ENCODE measurements around the gene LILRB3. TPM values are rescaled to one million over a fixed set of nuclear protein-coding genes. Genes with fewer than 3 reads are reported as not detected.
"Not testable (repeated sequence)": the region's sequence is repeated elsewhere in the genome, so short reads cannot be mapped to it uniquely, and the experiment has no call there.

The LILRB3 gene
- polyA plus RNA-seq, 4 donors: 0.40 to 1.8 (median 1.7) TPM

DNA sequence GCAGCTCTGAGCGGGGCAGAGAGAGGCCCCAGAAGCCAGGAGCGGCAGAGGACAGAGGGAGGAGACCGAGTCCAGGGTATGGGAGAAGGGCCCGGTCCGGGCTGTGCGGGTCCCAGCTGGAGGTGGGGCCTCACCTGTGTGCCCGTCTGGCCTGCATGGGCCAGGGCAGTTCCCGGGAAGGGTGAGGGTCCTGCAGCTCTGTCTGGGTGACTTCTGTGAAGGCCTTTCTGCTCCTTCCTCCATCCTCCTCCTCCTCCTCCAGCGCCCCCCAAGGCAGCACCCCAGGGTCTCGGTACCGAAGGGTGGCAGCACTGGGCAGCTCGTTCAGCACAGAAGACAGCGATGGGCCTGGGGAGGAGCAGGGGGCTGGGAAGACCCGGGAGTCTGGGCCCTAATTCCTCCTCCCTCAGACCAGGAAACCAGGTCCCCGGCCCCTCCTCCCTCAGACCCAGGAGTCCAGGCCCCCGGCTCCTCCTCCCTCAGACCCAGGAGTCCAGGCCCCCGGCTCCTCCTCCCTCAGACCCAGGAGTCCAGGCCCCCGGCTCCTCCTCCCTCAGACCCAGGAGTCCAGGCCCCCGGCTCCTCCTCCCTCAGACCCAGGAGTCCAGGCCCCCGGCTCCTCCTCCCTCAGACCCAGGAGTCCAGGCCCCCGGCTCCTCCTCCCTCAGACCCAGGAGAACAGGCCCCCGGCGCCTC lies 50.9 kb downstream of the LILRB3 start:
- not testable (repeated sequence) for DNase-seq (ENCODE audit: low read depth in 4 of 4, low spot score in 3 of 4)

DNA sequence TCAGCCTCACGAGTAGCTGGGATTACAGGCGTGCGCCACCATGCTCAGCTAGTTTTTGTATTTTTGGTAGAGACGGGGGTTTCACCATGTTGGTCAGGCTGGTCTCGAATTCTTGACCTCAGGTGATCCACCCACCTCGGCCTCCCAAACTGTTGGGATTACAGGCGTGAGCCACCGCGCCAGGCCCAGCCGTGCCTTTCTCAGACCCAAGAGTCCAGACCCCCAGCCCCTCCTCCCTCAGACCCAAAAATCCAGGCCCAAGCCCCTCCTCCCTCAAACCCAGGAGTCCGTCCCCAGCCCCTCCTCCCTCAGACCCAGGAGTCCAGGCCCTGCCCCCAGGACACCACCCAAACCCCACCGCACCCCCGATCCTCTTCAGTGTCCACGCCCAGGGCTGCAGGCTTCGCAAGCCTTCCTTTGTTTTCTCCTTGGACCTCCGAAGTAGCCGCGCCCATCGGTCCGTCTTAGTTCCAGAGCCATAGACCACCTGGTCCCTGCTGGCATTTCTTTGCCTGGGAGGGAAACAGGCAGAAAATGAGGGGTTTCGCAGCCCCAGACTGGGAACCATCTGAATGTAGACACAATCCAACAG lies 53.6 kb downstream of the LILRB3 start:
- no peak for DNase-seq (ENCODE audit: low read depth in 4 of 4, low spot score in 3 of 4)

DNA sequence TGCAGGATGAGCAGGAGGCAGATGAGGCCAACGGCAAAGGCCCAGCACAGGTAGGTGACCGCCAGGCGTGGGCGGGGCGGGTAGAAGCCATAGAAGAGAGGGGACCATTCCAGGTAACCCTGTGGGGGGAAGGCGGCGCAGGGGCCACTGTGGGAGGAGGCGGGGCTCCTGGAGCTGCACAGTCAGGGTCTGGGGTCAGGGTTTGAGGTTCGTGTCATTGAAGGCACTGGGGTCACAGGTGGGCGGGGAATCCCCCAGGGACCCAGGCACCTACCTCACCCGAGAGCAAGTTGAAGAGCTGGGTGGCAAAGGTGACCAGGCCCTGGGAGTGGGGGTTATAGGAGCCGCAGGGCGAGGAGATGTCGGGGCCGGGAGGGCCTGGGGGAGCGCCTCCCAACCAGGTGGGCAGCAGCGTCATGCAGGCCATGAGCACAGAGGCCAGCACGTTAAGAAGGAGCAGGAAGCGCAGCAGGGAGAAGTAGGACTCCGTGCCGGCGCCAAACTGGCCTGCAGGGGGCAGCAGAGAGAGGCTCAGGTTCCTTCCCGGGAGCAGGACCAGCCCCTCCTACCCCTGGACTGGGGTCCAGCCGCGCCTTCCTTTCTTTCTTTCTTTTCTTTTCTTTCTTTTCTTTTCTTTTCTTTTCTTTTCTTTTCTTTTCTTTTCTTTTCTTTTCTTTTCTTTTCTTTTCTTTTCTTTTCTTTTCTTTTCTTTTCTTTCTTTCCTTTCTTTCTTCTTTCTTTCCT lies 54.5 kb downstream of the LILRB3 start:
- DNase-seq (ENCODE audit: low read depth in 4 of 4, low spot score in 3 of 4): peak in 2 of 4 donors; percentile 62 to 79

Other genes starting within 250 kb of the LILRB3 start
- gene CACNG6, start 231.4 kb downstream of the LILRB3 start, polyA plus RNA-seq (ENCODE audit: insufficient read length in 4 of 4): 1 to 10 TPM in 1 of 4 donors, under 1 TPM in 3; 0.42 to 1.3 (median 0.85) TPM
- gene VSTM1, start 159.1 kb downstream of the LILRB3 start, polyA plus RNA-seq (ENCODE audit: insufficient read length in 4 of 4): under 1 TPM in 1 of 4 donors, not detected in 3; 0.22 TPM
- gene TARM1, start 141.6 kb downstream of the LILRB3 start, polyA plus RNA-seq (ENCODE audit: insufficient read length in 4 of 4): under 1 TPM in 1 of 4 donors, not detected in 3; 0.21 TPM
- under 1 TPM; 0.14 to 0.50 (median 0.24) TPM for gene OSCAR, start 122.2 kb downstream of the LILRB3 start, polyA plus RNA-seq (ENCODE audit: insufficient read length in 4 of 4)
- 100 to 1,000 TPM in 2 of 4 donors, 10 to 100 TPM in 2; 84.0 to 157 (median 96.2) TPM for gene NDUFA3, start 120.2 kb downstream of the LILRB3 start, polyA plus RNA-seq (ENCODE audit: insufficient read length in 4 of 4)
- gene TFPT, start 107.3 kb downstream of the LILRB3 start, polyA plus RNA-seq (ENCODE audit: insufficient read length in 4 of 4): 10 to 100 TPM; 11.2 to 20.8 (median 12.7) TPM
- gene PRPF31, start 107.3 kb downstream of the LILRB3 start, polyA plus RNA-seq (ENCODE audit: insufficient read length in 4 of 4): 10 to 100 TPM; 50.8 to 72.9 (median 68.7) TPM
- 10 to 100 TPM; 58.9 to 75.7 (median 74.0) TPM for gene CNOT3, start 85.2 kb downstream of the LILRB3 start, polyA plus RNA-seq (ENCODE audit: insufficient read length in 4 of 4)
- gene LENG1, start 63.3 kb downstream of the LILRB3 start, polyA plus RNA-seq (ENCODE audit: insufficient read length in 4 of 4): 10 to 100 TPM in 1 of 4 donors, 1 to 10 TPM in 3; 7.6 to 10.1 (median 8.6) TPM
- gene TMC4, start 49.8 kb downstream of the LILRB3 start, polyA plus RNA-seq (ENCODE audit: insufficient read length in 4 of 4): 10 to 100 TPM in 3 of 4 donors, 1 to 10 TPM in 1; 3.8 to 50.3 (median 32.4) TPM
- 10 to 100 TPM; 51.8 to 86.8 (median 58.9) TPM for gene MBOAT7, start 33.4 kb downstream of the LILRB3 start, polyA plus RNA-seq (ENCODE audit: insufficient read length in 4 of 4)
- gene TSEN34, start 31.7 kb downstream of the LILRB3 start, polyA plus RNA-seq (ENCODE audit: insufficient read length in 4 of 4): 10 to 100 TPM; 36.2 to 67.5 (median 45.0) TPM
- gene RPS9, start 22.1 kb downstream of the LILRB3 start, polyA plus RNA-seq (ENCODE audit: insufficient read length in 4 of 4): 1,000 to 10,000 TPM; 1,290 to 1,562 (median 1,510) TPM
- 1 to 10 TPM in 1 of 4 donors, under 1 TPM in 3; 0.63 to 1.1 (median 0.89) TPM for gene LILRA6, start 19.8 kb upstream of the LILRB3 start, polyA plus RNA-seq (ENCODE audit: insufficient read length in 4 of 4)
- gene LILRB5, start 34.3 kb upstream of the LILRB3 start, polyA plus RNA-seq (ENCODE audit: insufficient read length in 4 of 4): 10 to 100 TPM in 1 of 4 donors, 1 to 10 TPM in 3; 2.4 to 10.9 (median 2.8) TPM
- gene LILRB2, start 58.1 kb upstream of the LILRB3 start, polyA plus RNA-seq (ENCODE audit: insufficient read length in 4 of 4): 1 to 10 TPM in 3 of 4 donors, under 1 TPM in 1; 0.80 to 1.9 (median 1.3) TPM
- under 1 TPM; 0.37 to 0.93 (median 0.73) TPM for gene LILRA5, start 90.2 kb upstream of the LILRB3 start, polyA plus RNA-seq (ENCODE audit: insufficient read length in 4 of 4)
- under 1 TPM in 3 of 4 donors, not detected in 1; 0.09 to 0.23 (median 0.16) TPM for gene LILRA4, start 116.2 kb upstream of the LILRB3 start, polyA plus RNA-seq (ENCODE audit: insufficient read length in 4 of 4)
- gene LAIR1, start 141.9 kb upstream of the LILRB3 start, polyA plus RNA-seq (ENCODE audit: insufficient read length in 4 of 4): 10 to 100 TPM in 1 of 4 donors, 1 to 10 TPM in 3; 3.2 to 10.6 (median 5.1) TPM
- 10 to 100 TPM in 1 of 4 donors, 1 to 10 TPM in 3; 2.1 to 12.1 (median 8.7) TPM for gene TTYH1, start 192.5 kb upstream of the LILRB3 start, polyA plus RNA-seq (ENCODE audit: insufficient read length in 4 of 4)
- 100 to 1,000 TPM in 3 of 4 donors, 10 to 100 TPM in 1; 96.5 to 227 (median 138) TPM for gene LENG8, start 226.2 kb upstream of the LILRB3 start, polyA plus RNA-seq (ENCODE audit: insufficient read length in 4 of 4)
- gene LENG9, start 240.8 kb upstream of the LILRB3 start, polyA plus RNA-seq (ENCODE audit: insufficient read length in 4 of 4): 1 to 10 TPM; 1.1 to 2.9 (median 2.1) TPM

Data from left renal pelvis (tissue), 4 donors.